A549 treated with CORT108297 at 1 μM for 4 hours (cell line): ENCODE measurements around the gene BTBD10. TPM values are rescaled to one million over a fixed set of nuclear protein-coding genes. Genes with fewer than 3 reads are reported as not detected.

Source experiments
- total RNA-seq: library from RNA; stranded (reverse); fragments of 200-300 nt; extraction: Qiagen RNA extraction; gene quantifications from 5 replicates; pipeline ENCODE4 v1.2.3, GENCODE V29; 2022

The BTBD10 gene
- 37.7 to 57.4 TPM (median 43.3 TPM) in 5 replicates for total RNA-seq

DNA sequence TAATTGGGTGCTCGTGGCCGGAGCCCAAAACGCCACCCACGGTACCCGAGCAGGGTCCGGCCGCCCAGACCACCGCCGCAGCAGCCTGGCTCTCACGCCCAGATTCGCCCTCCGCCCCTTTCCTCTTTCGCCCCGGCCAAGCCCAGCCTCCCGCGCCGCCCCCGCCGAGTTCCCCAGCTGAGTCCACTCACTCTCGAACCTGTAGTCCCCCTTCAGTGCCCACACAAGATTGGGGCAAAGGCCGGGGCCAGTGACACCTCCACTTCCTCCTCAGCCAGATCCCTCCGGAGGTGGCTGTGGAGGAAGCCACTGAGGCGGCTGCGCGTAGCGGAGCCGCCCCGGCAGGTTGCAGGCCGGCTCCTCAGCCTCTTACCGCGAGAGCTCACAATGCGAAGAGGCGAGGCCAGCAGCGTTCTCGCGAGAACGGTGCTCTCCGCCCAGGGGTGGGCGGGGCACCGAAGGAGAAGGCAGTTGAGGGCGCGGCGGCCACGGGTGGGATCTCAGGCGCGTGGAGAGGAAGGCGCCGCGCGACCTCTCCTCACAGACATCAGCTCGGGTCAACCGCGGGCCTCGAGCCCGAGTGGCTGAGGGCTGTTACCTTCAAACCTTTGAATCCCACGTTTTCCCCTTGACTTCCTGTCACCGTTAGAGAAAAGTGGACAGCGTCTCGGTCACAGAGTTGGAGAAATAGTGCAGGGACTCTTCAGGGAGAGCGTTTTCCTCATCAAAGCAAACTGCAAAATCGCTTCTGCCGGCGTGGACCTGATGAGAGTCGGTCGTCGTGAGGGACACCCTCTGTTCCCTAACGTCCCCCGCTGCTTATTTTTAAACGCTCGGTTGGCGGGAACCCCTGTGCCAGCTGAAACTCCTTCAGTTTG, at the start of gene BTBD10:
TSS of gene BTBD10 (minus strand) at position 322 of the 878 bp plus-strand sequence. CDS start 18,098 bp downstream, outside the sequence.

DNA sequence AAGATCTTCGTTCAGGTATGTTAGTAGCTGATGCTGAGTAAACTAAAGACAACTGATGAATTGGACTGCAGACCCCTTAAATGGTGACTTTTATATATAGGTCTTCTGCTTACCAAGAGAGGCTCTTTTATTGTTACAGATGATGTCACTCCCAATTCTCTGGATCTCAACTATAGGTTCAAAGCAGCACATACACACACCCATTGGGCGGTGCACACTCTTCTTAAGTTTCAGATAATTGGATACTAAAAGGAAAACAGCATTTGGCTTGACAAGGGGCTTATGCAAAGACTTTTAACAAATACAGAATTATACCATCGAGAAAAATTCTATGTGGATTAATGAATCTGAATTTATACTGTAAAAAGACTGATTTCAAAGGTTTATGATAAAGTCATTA, 32.9 kb upstream of the BTBD10 start, which contains the start of gene PTH:
TSS of gene PTH (minus strand) at position 69 of the 400 bp plus-strand sequence. CDS start 3,142 bp downstream, outside the sequence.

Other genes with a start within 250 kb of the BTBD10 start
- gene BMAL1, start 185.4 kb downstream of the BTBD10 start, total RNA-seq = 7.7 to 12.2 TPM (median 11.4 TPM) in 5 replicates
- not detected in 5 replicates for gene PTH, start 32.8 kb upstream of the BTBD10 start, total RNA-seq
- gene FAR1, start 205.4 kb upstream of the BTBD10 start, total RNA-seq = 41.3 to 61.6 TPM (median 56.8 TPM) in 5 replicates